ENCODE data around the gene ALDH1B1. TPM values are rescaled to one million over a fixed set of nuclear protein-coding genes. Genes with fewer than 3 reads are reported as not detected.

The ALDH1B1 gene
- 26.6 and 27.1 TPM in 2 replicates for total RNA-seq

DNA sequence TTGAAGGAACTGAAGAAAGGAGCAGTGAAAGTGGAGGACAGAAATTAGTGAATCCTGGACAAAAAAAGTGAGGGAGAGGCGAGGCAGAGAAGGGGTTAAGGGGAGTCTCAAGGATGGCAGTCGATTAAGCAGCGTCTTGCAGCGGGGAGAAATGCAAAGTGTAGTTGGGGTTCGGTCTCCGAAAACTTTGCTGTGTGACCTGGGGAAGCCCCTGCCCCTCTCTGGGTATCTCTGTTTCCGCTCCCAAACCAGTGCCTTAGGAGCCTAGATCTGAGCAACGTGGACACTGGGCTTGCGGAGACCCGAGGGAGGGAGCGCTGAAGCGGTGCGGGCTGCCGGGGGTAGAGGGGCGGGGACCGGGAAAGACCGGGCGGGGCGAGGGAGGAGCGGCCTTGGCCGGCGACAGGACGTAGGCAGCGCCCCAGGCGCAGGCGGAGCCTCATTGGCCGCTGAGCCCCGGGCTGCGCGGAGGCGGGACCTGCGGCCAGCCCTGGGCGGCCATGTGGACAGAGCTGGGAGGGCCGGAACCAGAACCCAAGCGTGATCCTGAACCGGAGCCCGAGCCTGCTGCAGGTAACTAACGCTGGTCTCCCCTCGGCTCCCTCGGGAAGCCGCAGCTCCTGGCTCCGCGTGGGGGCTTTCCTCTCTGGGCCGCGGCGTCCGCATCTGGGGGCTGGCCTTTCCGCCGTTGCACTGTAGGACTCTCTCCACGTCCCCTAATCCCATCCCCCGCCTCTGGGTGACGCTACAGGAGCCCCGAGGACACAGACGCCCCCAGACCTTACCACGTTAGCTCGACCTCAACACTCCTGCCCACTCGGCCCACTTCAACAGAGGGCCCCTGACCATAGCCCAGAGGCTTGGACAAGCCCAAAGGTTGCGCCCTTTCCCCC is at the start of gene ALDH1B1:
Gene ALDH1B1, plus strand, starts transcription at position 468 of the 893 bp plus-strand sequence. CDS start 3,047 bp downstream, outside the sequence.

DNA sequence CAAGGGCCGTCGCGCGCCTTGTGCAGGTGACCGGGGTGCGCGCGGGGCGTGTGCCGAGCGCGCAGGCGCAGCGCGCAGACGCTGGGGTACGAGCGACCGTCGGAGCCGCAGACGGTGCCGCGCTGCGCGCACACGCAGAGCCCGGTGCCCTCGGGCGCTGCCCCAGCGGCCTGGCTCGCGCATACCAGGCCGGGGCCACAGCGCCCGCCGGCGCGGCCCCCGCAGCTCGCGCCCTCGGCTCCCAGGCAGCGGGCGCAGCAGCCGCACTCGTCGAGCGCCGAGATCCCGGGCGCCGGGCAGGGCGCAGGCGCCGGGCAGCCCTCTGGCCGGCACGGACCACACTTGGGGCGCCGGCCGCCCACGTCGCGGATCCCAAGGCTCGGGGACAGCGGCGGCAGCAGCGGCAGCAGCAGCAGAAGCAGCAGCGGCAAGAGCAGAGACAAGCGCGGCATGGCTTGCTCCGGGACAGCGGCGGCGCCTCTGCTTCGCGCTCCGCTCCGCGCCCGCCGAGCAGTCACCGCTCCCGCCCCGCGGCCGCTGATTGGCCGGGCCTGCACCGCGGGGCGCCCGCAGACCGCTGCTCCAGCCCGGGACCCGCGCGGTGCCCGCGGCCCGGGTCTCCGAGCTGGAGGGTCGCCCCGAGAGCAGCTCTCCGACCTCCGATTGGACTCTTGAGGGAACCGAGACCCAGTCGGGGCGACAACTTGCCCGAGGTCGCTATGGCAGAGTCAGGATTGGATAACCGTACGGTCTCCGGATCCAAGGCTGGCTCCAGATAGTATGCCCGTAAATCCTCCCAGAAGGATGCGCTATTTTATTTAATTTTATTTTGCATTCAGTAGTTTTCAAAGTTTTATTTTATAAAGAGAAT is 31.7 kb downstream of the ALDH1B1 start, which contains the start of gene IGFBPL1:
Gene IGFBPL1, minus strand, starts transcription at position 482 of the 871 bp plus-strand sequence. Its CDS starts 30 bp downstream, at position 452.

Other genes with a start within 250 kb of the ALDH1B1 start
- gene IGFBPL1, start 31.8 kb downstream of the ALDH1B1 start, total RNA-seq = not detected in 2 replicates
- not detected in 2 replicates for gene ANKRD18A, start 227.9 kb downstream of the ALDH1B1 start, total RNA-seq